Activated CD4-positive, CD25-positive, alpha-beta regulatory T cell treated with anti-CD3 and anti-CD28 coated beads, Interleukin-2, amount 50 U/mL, for 24 hours (primary cell): Measurements from ENCODE around the gene PROCA1.
A peak's percentile ranks its signal among the peaks of the same experiment; 100 is the strongest.
"Not testable (repeated sequence)": the region's sequence is repeated elsewhere in the genome, so short reads cannot be mapped to it uniquely, and the experiment has no call there.

Experiments
- ATAC-seq, 2 donors: fragments of 150-1000 bp; cut with Tn5 transposase; one replicate each; pipeline ENCODE4 v1.10.0; 2021; ENCODE audit warnings: mild to moderate bottlenecking in 1 of 2, moderate library complexity in 1 of 2

Gene PROCA1

DNA sequence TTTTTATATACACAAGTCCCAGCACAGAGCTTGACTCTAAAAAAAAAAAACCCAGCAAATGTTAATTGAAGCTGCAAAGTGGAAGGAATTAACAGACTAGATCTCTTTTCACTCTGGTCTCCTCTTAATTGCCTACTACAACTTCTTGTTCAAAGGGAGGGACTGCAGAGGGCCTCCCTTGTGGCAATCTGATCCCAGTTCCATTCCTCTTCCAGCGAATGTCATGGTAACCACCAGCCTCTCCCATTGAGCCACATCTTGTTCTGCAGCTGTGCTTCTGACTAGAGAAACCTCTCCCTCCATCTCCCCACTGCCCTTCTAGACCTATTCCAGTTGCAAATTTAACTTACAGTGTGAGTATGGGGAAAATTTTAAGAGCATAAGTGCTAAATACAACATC, 43.8 kb downstream of the PROCA1 start:
- ATAC-seq = no peak

GRCh38 chr17:28665994-28666393, 45.7 kb downstream of the PROCA1 start:
- ATAC-seq = no peak

DNA sequence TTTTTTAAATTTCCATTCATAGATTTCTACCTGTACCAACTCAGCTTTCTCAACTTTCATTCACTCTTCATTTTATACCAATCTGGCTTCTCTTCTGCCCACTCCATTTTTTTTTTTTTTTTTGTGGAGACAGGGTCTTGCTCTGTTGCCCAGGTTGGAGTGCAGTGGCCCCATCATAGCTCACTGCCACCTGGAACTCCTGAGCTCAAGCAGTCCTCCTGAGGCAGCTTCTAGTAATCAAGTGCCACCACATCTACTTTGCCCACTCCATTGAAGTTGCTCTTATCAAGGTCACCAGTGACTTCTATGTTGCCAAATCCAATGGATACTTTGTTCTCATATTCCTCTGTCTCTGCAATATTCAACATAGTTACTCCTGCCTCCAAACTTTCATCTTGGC, 48.0 kb downstream of the PROCA1 start:
- no peak for ATAC-seq

DNA sequence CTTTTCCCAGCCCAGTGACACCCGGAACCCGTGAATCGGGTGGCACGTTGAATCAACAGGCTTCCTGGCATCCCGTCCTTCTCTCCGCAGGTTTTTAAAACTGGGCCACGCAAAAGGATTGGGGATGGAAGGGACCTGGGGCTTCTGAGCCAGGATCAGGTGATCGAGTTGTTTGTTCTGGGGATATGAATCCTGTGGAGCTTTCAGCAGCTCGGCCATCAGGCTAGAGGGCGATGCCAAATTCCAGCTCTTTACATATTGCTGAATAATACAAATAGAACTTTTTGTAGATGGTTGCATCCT, 49.2 kb downstream of the PROCA1 start:
- no peak for ATAC-seq

DNA sequence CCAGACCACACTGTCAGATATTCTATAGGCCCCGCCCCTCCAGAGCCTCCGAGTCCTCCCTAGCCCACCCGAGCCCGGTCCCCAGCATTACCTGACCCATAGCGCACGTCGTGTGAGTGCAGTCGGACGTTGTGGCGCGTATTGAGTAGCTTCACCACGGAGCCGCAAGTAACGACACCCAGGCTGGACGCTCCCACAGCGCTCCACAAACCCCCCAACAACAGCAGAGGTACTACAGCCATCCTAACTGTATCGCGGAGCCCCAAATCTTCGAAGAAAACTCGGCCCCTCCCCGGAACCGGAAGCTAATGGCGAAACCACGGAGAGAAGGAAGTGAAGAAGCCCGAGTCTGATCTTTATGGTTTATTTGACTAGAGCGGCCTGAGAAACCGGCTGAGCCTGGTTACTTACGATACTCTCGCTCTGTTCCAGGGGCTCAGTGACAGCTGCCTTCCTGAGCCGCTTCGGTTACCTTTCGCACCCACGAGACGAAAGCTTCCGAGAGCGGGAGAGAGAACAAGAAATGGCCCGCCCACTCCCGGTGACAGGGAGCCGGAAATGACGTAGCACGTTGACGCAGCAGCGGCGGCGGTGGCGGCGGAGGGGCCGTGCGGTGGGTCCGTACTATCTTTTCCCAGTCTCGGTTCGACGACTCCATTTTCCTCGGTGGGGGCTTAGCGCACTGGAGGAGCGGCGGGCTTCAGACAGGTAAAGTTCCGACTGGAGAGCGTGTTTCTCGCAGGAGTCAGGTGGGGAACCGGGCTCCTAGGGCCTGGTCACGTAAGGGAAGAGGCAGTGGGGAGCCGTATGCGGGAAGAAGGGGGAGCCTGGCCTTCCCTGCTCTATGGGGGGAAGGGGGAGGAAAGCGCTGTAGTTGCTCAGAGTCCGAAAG, 49.8 kb downstream of the PROCA1 start, which contains the start of the genes SDF2 and SUPT6H:
Gene SDF2, minus strand, starts transcription at position 272 of the 892 bp plus-strand sequence. Its CDS starts 30 bp downstream, at position 242.
Gene SUPT6H, plus strand, starts transcription at position 571 of the 892 bp plus-strand sequence. CDS start 11,197 bp downstream, outside the sequence.
- peak; percentile 89 for ATAC-seq

- not testable (repeated sequence) for ATAC-seq
Measured at GRCh38 chr17:28659497-28659881, 52.2 kb downstream of the PROCA1 start.

DNA sequence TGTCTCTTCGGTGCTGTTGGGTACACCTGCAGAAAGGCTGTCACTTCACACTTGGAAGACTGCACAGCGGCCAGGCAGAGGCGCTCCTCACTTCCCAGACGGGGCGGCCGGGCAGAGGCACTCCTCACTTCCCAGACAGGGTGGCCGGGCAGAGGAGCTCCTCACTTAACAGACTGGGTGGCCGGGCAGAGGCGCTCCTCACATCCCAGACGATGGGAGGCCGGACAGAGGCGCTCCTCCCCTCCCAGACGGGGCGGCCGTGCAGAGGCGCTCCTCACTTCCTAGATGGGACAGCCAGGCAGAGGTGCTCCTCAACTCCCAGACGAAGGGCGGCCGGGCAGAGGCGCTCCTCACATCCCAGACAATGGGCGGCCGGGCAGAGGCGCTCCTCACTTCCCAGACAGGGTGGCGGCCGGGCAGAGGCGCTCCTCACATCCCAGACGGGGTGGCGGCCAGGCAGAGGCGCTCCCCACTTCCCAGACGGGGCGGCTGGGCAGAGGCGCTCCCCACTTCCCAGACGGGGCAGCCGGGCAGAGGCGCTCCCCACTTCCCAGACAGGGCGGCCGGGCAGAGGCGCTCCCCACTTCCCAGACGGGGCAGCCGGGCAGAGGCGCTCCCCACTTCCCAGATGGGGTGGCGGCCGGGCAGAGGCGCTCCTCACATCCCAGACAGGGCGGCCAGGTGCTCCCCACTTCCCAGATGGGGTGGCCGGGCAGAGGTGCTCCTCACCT, 52.8 kb downstream of the PROCA1 start:
- not testable (repeated sequence) for ATAC-seq

DNA sequence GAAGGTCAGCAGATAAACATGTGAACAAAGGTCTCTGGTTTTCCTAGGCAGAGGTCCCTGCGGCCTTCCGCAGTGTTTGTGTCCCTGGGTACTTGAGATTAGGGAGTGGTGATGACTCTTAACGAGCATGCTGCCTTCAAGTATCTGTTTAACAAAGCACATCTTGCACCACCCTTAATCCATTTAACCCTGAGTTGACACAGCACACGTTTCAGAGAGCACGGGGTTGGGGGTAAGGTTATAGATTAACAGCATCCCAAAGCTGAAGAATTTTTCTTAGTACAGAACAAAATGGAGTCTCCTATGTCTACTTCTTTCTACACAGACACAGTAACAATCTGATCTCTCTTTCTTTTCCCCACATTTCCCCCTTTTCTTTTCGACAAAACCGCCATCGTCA, 53.3 kb downstream of the PROCA1 start:
- not testable (repeated sequence) for ATAC-seq

- no peak for ATAC-seq
Measured at GRCh38 chr17:28657756-28658155, 53.9 kb downstream of the PROCA1 start.

GRCh38 chr17:28655160-28655559, 56.5 kb downstream of the PROCA1 start:
- no peak for ATAC-seq
